A549 (cell line): ENCODE results near the gene TBC1D10B.

Experiments
- TF ChIP-seq, protein P1 (sequence below): fragments of 450-650 bp; IDR thresholded peaks from 2 replicates; pipeline ENCODE4 v1.6.1; 2014; ENCODE audit warnings: antibody characterized with exemption
- TF ChIP-seq, protein P2 (sequence below): fragments of >200 bp; sonication (Bioruptor Twin); formaldehyde crosslinking; IDR thresholded peaks from 3 replicates; pipeline ENCODE4 v1.5.1; 2016

- TF ChIP-seq, protein P1, sequence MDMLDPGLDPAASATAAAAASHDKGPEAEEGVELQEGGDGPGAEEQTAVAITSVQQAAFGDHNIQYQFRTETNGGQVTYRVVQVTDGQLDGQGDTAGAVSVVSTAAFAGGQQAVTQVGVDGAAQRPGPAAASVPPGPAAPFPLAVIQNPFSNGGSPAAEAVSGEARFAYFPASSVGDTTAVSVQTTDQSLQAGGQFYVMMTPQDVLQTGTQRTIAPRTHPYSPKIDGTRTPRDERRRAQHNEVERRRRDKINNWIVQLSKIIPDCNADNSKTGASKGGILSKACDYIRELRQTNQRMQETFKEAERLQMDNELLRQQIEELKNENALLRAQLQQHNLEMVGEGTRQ = no peak
- TF ChIP-seq, protein P2, sequence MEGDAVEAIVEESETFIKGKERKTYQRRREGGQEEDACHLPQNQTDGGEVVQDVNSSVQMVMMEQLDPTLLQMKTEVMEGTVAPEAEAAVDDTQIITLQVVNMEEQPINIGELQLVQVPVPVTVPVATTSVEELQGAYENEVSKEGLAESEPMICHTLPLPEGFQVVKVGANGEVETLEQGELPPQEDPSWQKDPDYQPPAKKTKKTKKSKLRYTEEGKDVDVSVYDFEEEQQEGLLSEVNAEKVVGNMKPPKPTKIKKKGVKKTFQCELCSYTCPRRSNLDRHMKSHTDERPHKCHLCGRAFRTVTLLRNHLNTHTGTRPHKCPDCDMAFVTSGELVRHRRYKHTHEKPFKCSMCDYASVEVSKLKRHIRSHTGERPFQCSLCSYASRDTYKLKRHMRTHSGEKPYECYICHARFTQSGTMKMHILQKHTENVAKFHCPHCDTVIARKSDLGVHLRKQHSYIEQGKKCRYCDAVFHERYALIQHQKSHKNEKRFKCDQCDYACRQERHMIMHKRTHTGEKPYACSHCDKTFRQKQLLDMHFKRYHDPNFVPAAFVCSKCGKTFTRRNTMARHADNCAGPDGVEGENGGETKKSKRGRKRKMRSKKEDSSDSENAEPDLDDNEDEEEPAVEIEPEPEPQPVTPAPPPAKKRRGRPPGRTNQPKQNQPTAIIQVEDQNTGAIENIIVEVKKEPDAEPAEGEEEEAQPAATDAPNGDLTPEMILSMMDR = no peak
These were observed 16.7 kb downstream of the TBC1D10B start for GRCh38 chr16:30353438-30354129.
